Renal cortex interstitium (tissue), 11 donors: ENCODE data around the gene ABLIM3. TPM values are rescaled to one million over a fixed set of nuclear protein-coding genes. Genes with fewer than 3 reads are reported as not detected.

Experiments used
- DNase-seq, 11 donors: peaks; one replicate each; pipeline ENCODE4 v3.0.0-alpha.2; 2013; ENCODE audit warnings: low read depth in 9 of 11, low spot score in 4 of 11; ENCODE audit errors: extremely low read depth in 1 of 11
- polyA plus RNA-seq, 3 donors: library from polyadenylated mRNA; unstranded; fragments of 120-200 nt; gene quantifications; one replicate each; pipeline ENCODE4 v1.2.1, GENCODE V29; 2013; ENCODE audit not compliant: insufficient read length in 3 of 3

The ABLIM3 gene
- polyA plus RNA-seq, 3 donors, result 0.91 to 1.3 (median 1.3) TPM

DNA sequence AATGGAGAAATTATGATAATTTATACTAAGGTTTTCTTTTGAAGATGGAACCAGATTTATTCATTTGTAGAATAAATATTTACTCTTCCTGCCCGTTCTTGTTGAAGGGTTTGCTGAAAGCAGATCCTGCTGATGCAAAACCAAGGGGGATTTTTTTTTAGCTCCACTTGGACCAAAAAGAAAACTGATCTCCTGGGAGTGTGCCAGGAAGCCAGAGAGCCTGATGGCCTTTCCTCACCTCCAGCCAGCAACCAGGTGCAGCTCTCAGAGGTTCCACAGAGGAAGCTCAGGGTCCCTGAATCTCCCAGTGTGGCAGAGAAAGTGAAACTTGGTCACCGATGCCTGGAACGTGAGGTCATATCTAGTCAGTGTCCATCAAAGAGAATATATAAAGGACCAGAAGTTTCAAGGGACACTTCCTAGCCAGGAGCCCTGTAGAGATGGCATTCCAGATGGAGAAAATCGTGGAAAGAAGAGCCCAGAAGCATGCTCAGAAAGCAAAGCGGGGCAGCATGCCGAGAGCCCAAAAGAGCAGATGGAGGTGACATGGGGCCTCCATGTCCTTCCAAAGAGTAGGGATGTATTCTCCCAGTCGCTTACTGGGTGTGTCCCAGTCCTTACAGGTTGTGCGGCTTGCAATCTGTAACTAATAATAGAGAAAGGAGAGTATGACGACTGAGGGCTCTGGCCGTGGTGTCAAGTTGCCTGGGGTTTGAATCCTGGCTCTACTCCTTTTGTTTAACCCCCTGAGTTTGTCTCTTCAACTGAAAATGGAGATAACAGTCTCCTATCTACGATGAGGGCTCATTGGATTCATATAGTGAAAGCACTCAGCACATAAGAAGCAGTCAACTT lies 142.6 kb downstream of the ABLIM3 start:
- DNase-seq, result no peak

DNA sequence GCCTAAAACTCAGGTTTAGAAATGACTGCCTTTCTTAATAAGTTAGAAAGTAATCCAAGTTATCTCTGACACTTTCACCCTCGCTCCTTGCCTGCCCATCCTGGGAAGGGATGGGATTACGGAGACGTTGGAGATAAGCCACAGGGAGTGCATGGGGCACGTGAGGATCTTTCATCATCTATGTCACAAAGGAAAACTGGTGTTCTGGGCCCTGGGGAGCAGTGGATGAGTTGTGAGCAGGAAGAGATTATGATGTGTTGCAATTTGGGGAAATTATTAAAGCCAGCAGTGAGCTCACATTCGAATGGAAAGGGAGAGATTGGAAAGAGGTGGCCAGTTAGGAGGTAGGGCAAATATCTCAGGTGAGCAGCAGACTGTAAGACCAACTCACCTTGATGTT lies 143.2 kb downstream of the ABLIM3 start:
- DNase-seq, result no peak

DNA sequence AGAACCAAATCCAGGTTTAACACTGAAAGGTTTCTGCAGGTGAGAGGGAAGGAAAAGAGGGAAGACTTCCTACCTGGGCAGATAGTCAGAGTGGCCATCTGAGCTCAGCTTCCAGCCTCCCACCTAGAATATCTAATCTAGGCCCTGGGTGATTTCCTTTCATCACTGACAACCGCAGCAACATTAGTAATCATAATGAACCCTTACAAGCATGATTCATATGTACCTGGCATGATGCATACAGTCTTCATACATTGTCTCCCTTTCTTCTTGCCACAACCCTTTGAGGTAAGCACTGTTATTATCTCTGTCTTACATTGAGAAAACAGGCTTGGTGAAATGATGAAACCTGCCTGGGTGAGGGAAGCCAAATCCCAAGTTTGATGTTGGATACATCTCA lies 143.9 kb downstream of the ABLIM3 start:
- DNase-seq, result no peak

DNA sequence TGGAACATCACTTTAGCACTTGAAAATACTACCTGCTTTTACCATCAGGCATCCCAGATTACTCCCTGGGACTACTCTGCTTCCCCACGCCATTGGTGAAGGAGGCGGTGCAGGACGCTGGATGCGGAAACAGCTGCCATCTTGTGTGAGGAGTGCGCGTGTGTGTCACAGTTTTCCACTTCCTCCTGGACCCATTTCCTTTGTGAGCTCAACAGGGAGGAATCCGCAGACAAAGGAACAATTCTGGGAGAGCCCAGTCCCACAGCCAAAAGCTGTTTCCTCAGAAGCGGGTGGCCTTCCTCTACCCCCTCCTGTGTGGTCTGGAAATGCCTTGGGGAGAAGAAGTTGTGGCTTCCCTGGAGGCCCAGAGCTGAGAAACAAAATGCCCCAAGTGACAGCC lies 147.1 kb downstream of the ABLIM3 start:
- DNase-seq, result no peak

DNA sequence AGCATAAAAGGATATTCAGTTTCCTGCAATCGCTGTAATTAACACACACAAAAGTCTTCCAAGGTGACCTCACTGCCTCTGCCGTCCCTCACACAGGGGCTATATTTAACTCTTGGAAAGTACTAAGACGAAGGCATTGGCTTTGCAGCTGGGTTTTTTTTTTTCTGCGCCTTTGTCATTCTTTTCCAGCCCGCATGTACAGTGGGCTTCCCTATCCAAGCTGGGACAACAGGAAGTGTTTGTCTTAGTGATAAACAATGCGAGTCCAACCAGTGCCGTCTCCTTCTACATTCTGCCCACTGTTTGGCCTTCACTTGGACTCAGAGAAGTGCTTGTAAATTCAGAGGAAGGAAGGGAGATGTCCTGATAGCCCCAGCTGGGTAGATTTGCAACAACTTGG lies 148.0 kb downstream of the ABLIM3 start:
- no peak for DNase-seq

DNA sequence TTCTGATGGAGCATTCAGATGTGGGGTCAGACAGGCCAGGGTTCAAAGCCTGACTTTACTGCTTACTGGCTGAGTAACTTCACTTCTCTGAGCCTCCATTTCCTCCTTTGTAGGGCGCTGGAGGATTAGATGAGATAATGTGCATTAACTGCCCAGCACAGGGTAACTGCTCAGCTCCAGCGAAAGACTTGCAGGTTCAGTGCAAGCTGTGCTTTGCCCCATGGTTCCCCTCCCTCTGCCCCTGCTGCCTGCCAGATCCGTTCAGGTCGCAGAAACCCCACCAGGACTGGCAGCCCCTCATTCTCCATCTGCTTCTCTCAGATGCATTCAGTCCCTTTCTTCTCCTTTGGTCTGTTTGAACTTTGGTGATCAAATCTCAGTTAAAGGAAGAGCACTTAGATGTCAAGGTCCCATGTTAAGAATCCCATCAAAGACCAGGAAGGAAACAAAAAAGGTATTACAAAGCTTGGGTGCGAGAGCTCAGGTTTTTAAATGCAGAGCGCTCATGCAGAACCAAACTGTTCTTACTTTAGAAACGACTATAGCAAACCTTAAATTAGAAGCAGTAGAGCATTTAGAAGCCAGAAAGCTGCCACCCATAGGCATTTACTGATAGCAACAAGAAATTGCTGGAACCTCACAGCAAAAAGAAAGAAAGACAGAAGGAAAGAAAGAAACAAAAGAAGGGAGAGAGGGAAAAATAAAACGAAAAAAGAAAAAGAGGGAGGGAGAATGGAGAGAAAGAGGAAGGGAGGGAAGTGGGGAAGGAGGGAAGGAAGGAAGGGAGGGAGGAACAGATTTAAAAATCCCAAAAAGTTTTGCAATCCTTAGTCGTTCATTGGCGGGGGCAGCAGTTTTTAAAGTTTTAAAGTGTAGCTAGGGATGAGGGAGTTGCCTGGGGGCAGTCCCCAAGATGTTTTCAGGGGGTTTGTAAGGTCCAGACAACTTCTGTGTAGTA lies 153.9 kb downstream of the ABLIM3 start:
- DNase-seq, result no peak

DNA sequence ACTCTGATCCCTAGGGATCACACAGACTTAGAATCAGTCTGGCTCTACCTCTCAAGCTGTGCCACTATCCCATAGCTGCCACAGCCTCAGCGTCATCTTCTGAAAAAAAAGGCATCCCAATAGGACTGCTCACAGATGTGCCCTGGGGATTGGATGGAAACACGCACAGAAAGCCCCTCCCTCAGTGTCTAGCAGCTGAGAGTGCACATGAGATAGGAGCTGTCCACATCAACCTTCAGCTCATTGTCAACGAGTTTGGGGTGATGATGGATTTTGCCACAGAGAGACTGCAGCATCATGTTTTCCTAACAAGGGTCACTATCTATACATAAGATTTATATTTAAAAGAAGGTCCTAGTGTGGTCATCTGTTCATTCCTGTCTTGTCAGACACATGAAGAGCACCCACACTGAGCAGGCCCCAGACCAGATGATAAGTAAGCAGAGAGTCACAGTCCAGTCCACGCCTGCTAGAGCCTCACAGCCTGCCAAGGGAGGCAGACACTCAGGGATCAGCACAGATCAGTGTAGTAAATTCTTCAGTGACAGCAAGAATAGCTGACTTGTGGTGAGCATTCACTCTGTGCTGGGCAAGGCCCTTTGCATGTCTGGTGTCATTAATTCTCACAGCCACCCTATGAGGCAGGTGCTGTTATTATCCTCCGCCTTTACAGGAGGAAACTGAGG lies 156.2 kb downstream of the ABLIM3 start:
- DNase-seq, result no peak

DNA sequence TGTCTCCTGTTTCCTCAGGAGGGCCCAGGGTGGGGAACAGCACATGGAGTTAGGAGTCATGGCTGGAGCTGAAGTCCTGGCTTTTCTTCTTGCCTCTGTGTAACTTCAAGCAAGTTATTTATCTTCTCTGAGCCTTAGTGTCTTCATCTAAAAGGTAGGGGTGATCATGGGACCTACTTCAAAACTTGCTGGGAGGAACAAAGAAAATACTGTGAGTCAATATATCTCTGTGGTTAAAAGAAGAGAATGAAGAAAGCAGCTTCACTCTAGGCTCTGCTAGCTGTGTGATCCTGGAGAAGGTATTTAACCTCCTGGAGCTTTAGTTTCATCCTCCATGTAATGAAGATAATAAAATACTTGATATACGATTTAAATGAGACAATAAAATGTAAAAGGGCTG lies 156.9 kb downstream of the ABLIM3 start:
- no peak for DNase-seq

DNA sequence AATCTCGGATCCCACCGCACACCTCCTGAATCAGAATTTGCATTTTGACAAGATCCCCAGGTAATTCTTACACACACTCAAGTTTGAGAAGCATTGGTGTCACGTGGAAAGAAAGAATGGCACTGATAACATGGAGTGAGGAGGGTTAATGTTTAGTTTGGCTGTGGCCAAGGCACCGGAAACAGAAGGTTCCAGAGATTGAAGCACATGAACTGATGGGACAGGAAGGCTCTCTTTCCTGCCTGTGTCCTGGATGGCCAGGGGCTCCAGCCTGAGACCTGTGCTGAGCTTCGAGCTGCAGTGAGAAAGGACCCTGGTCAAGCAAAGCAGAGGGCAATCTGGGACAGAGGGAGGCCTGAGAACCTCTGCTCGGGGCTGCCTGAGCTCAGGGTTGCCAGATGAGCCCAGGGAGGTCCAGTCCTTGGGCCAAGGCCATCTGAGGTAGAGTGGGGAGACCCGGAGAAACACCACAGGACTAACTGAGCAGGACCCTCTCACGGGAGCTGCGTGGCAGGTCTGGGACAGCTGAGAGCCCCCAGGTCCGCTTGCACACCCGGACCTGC lies 157.6 kb downstream of the ABLIM3 start:
- DNase-seq, result no peak

DNA sequence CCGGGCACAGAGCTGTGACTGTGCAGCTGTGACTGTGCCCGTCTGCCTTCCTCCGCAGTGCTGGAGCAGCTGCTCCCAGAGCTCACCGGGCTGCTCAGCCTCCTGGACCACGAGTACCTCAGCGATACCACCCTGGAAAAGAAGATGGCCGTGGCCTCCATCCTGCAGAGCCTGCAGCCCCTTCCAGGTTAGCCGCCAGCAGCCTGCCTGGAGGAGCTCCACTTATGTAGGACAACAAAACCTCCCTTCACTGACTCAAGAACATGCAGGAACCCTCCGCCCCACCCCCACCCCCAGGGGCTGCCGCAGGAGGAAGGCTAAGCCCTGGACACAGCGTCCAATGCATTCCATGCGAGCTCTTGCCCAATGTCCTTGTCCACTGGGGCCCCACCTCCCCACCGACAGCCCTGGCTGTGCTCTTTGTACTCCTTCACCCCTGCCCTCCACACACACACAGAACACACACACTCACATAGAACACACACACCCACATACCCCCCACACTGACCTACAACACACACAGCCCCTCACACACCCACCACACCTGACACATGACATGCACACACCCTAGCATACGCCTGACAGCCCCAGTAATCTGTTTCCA lies 158.3 kb downstream of the ABLIM3 start:
- DNase-seq, result no peak

DNA sequence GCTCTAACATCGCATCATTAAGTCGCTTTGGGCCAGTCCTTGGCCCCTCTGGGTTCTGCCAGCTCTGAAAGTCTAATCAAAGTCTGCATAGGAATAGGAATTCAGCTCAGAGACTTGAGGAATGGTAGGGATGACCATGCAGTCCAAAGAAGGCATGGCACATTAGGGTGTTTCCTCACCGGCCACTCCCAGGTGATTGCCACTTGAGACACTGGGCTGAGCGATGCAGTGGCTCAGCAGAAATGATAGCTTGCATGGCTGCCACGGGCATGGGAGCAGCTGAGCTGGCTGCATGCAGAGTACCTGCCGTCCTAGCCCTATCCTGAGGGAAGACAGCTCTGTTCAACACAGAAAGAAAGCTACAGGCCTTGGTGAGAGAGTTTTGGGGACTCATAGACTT lies 159.1 kb downstream of the ABLIM3 start:
- no peak for DNase-seq

DNA sequence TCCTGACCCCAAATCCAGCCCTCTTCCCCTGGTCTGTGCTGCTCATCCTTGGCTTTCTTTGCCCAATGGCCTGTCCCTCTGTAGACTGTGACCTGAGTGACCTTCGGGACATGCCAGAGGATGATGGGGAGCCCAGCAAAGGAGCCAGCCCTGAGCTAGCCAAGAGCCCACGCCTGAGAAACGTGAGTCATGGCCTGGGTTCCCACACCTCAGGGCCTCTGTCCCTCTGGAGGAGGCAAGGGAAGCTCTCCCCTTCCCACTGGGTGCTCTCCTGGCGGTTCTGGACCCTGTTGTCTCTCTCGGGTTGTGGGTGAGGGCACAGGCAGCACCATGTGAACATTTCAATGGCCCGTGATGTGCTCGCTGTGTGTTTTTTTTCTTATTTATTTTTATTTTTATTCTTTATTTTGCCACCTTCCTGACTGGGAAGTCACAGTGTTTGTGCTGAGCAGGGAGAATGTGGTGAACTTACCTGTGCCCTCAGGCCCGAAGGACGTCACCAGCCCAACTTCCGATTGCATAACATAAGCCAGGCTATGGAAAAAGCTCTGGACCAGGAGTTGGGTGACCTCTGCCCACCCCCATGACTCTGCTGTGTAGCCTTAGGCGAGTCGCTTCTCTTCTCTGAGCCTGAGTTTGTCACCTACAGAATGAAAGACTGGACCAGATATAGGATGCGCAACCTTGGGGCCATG lies 159.9 kb downstream of the ABLIM3 start:
- DNase-seq, result no peak

DNA sequence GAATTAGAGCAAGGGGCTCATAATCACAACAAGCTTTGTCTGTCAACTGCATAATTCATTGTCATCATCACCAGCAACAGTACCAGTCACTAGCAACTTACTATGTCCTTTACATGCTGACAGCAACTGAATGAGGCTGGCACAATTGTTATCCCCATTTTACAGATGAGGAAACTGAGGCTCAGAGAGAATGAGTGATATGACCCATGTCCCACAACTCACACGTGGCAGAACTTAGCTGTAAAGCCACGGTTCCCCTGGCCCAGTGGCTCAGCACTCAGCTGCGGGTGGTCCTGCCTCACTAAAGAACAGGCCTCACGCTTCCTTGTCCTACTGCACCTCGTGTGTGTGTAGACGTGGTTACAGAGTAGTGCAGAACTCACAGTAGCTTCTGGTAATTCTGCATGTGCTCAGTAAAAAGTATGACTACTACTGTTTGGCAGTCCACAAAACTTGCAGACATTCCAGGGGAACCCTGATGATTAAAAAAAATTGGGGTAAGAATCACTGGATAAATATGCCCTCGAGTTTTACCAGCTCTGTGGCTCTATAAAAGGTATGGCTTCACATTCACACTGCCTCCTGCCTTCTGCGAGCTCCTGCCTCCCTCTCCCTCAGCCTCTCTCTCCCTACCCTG lies 160.6 kb downstream of the ABLIM3 start:
- DNase-seq, result no peak

DNA sequence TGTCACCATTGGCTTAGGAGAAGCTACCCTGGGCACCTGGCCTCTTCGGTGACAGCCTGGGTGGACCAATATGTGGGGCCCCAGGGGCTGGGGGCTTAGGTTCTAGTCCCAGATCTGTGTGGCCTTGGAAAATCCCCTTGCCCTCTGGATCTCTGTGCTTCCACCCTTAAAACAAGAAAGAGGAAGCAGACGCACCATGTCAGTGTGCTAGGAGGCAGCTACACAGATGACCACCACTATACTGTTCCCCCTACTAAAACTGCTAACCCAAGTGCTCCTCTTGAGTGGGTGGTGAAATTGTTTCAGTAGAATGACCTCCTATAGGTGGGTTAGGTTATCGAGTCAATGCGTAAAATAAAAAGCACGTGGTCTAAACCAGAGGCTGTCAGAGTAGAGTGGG lies 161.3 kb downstream of the ABLIM3 start:
- no peak for DNase-seq

DNA sequence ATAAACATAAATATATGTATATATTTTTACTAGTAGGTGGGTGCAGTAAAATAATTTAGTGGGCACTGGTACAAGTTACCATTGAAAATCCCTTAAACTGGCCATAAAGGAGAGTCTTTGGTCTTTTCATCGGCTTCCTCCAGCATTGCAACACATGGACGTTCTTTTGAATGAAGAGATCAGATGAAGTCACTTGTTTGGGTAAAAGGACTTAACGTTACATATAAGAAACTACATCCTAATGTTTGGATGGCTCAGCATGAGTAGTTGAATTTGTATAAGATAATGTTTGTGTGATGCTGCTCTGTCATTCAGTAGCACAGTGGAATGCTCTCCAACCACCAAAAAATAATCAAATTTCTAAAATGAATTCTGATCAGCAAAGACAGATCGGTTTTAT lies 161.9 kb downstream of the ABLIM3 start:
- no peak for DNase-seq

DNA sequence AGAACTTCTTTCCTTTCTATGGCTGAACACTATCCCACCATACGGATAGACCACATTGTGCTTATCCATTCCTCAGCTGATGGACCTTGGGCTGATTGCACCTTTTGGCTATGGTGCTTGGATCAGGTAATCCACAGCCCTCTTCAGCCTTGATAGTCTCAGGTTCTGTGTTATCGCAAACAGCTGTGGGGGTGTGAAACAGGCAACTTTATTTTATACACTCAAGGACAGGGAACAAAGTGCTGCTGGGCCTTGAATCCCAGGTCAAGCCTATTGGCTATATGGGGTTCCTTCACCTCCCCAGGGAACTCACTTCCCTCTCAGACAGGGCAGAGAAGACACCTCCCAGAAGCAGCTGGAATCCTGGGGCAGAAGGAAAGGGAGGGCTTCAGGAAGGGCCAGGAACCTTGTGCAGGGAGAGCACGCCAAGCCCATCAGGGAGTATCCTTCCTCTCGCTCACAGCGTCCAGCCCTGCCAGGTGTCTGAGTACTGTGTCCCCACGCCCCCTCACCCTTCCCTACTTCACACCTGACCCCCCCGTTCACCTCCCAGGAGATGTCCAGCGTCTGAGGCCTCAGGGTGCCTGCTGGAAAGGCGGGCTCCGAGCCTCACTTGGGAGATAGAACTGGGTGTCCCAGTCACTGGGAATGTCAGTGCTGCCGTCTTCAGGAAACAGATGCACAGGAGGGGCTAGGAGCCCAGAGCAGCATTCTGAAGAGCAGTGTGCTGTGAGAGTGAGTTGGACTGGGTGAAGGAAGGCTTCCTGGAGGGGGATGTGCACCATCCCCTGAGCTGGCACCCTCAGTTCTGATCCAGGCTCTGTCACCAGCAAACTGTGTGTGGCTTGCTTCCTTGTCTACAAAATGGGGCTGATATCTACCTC lies 163.1 kb downstream of the ABLIM3 start:
- DNase-seq, result no peak

DNA sequence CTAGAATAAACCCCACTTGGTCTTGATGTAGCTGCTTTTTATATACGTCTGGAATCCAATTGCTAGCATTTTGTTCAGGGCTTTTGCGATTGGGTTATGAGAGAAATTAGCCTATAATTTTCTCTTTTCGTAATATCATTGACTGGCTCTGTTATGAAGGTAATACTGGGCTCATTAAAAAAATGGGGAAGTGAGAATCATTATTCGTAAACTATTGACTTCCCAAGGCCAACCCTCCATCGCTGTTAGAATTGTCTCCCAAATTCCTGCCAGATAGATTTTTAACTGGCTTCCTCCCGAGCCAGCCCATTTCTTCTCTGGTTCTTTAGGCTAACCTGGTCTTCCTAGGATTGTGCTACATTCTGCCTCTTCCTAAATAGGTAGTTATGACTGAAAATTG lies 168.1 kb downstream of the ABLIM3 start:
- DNase-seq, result no peak
